Transverse colon (tissue), 4 donors: Measurements from ENCODE around the gene PDE8B.

ENCODE experiments used
- CTCF ChIP-seq, 5 experiments: fragments of 200-600 bp in 3 of 5; fragments of 450-650 bp in 2 of 5; sonication (generic) in 3 of 5; IDR thresholded peaks; 1 replicate in 2 of 5; 2 replicates in 3 of 5; pipeline ENCODE4 v1.5.1; 2016 to 2017; ENCODE audit warnings: antibody characterized with exemption in 5 of 5, inconsistent platforms in 3 of 5, mild to moderate bottlenecking in 2 of 5, moderate library complexity in 1 of 5
- POLR2AphosphoS5 ChIP-seq, 3 donors: sonication (generic); formaldehyde crosslinking; IDR thresholded peaks; one replicate each; pipeline ENCODE4 v1.6.1; 2016; ENCODE audit warnings: antibody characterized with exemption in 3 of 3

DNA sequence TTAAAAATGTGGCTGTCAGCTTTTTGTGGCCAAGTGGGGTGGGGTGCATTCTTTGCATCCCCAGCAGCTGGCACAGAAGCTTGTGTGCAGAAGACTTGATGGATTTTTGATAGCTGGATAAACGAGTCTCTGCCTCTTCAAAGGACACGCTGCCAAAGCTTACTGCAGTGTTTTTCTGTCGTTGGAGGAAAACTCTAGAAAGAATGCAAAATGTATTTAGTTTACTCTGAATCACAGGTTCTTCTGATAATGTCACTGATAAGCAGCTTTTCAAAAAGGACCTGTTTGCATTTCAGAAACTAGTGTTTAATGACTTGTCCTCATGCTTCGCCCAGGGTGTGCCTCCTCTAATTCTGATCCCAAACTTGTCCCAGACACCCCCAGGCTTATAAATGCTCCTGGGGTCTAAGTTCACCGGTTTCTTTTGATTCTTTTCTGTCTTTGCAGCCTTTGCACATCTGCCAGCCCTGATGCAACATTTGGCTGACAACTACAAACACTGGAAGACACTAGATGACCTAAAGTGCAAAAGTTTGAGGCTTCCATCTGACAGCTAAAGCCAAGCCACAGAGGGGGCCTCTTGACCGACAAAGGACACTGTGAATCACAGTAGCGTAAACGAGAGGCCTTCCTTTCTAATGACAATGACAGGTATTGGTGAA is 215.6 kb downstream of the PDE8B start:
- no peak for TF ChIP-seq CTCF (IDR thresholded peaks at IDR 0.05)
- TF ChIP-seq POLR2AphosphoS5 (IDR thresholded peaks at IDR 0.05), result no peak
